HG03558 (cell line): ENCODE data around the gene PLEKHN1.

Experiments
- ATAC-seq: cut with Tn5 transposase; IDR thresholded peaks from one replicate; pipeline ENCODE4 v1.9.1; 2021; ENCODE audit warnings: moderate number of reproducible peaks; ENCODE audit not compliant: unreplicated experiment; ENCODE audit errors: extremely low read depth

The PLEKHN1 gene

GRCh38 chr1:929712-930632, 36.3 kb upstream of the PLEKHN1 start:
- no peak for ATAC-seq

- no peak for ATAC-seq
Observed at GRCh38 chr1:930633-931138, 35.6 kb upstream of the PLEKHN1 start.

GRCh38 chr1:931380-932172, 34.7 kb upstream of the PLEKHN1 start:
- ATAC-seq, result no peak

- no peak for ATAC-seq
Observed at GRCh38 chr1:932173-932510, 34.1 kb upstream of the PLEKHN1 start.

GRCh38 chr1:932776-933602, 33.3 kb upstream of the PLEKHN1 start:
- no peak for ATAC-seq

GRCh38 chr1:933603-933940, 32.7 kb upstream of the PLEKHN1 start:
- ATAC-seq, result no peak

GRCh38 chr1:934991-935750, 31.1 kb upstream of the PLEKHN1 start:
- ATAC-seq, result no peak

GRCh38 chr1:935751-936231, 30.5 kb upstream of the PLEKHN1 start:
- ATAC-seq, result no peak

- no peak for ATAC-seq
Observed at GRCh38 chr1:936348-937264, 29.7 kb upstream of the PLEKHN1 start.

- no peak for ATAC-seq
Observed at GRCh38 chr1:937521-937920, 28.8 kb upstream of the PLEKHN1 start.

GRCh38 chr1:938088-938683, 28.1 kb upstream of the PLEKHN1 start:
- no peak for ATAC-seq

- ATAC-seq, result no peak
Observed at GRCh38 chr1:938711-939489, 27.4 kb upstream of the PLEKHN1 start.

- ATAC-seq, result no peak
Observed at GRCh38 chr1:939511-940106, 26.7 kb upstream of the PLEKHN1 start.

GRCh38 chr1:940107-941014, 25.9 kb upstream of the PLEKHN1 start:
- no peak for ATAC-seq

- no peak for ATAC-seq
Observed at GRCh38 chr1:941015-941587, 25.2 kb upstream of the PLEKHN1 start.
